Measurements from ENCODE around the gene CHM. TPM values are rescaled to one million over a fixed set of nuclear protein-coding genes. Genes with fewer than 3 reads are reported as not detected.

CHM gene
- total and polyA plus RNA-seq, 10 of the 15 experiments (the other 5 are each of a cell fraction or from before 2014, with no cell fraction given): 4.8 to 19.0 (median 8.0) TPM

- no peak for FAIRE-seq
- POLR2A ChIA-PET: no interaction called here
- Histone ChIP-seq H4K20me1 (ENCODE audit: control insufficient read depth, insufficient read depth) (no peaks in the 10 kb centered on the region), H3K27ac (ENCODE audit: control insufficient read depth, insufficient read depth) (no peak overlapping the region), H2AFZ (ENCODE audit: control insufficient read depth, low read depth, low read length) (no peak overlapping the region), H3K4me1 (ENCODE audit: control insufficient read depth, insufficient read depth, low read length) (no peaks in the 10 kb centered on the region), H3K27me3 (replicated peaks in 1 of 2; ENCODE audit: control insufficient read depth in 2 of 2, insufficient read depth in 2 of 2, low read length in 1 of 2) (no peaks in the 10 kb centered on the region), H3K36me3 (ENCODE audit: control insufficient read depth in 2 of 2, insufficient read depth in 2 of 2, low read length in 1 of 2) (no peaks in the 10 kb centered on the region), H3K4me2 (ENCODE audit: control insufficient read depth, insufficient read depth) (no peak overlapping the region), H3K4me3 (no peak overlapping the region), H3K9me3 (replicated peaks; ENCODE audit: control insufficient read depth, insufficient read depth, low read length) (no peaks in the 10 kb centered on the region), H3K79me2 (ENCODE audit: control insufficient read depth, insufficient read depth, low read length) (no peaks in the 10 kb centered on the region), H3K9ac (ENCODE audit: control insufficient read depth, insufficient read depth, low read length) (no peak overlapping the region)
- in situ Hi-C loops (cut with MboI): no loop called here
- no TSS peak for BruUV-seq (replicated peaks)
- SMC1A ChIA-PET (ENCODE audit: uncharacterized antibody, unreplicated experiment): no interaction called here
- intact Hi-C loops (cut with micrococcal nuclease; ENCODE audit: unreplicated experiment): loop anchor here (10.0 kb wide), 1 partner anchor 205 kb away; no protein-coding TSS in a partner anchor
- no peak for TF ChIP-seq TAF1 (IDR thresholded peaks at IDR 0.05; ENCODE audit: borderline replicate concordance, low read depth, low read length)
- no peak for TF ChIP-seq IRF4 (IDR thresholded peaks at IDR 0.05; ENCODE audit: low read depth, low read length)
- TF ChIP-seq MLLT1 (IDR thresholded peaks at IDR 0.05): no peak
- no peak for TF ChIP-seq EZH2 (IDR thresholded peaks at IDR 0.05; ENCODE audit: borderline replicate concordance, control insufficient read depth, low read depth, low read length)
- no peak for TF ChIP-seq POLR2A (IDR thresholded peaks at IDR 0.05; ENCODE audit: low read depth, low read length)
- no peak for TF ChIP-seq FOXK2 (IDR thresholded peaks at IDR 0.05)
- no peak for TF ChIP-seq CBX5 (IDR thresholded peaks at IDR 0.05; ENCODE audit: low read depth)
- no peak for TF ChIP-seq LARP7 (IDR thresholded peaks at IDR 0.05)
- TF ChIP-seq PKNOX1 (IDR thresholded peaks at IDR 0.05): no peak
- CTCF ChIA-PET: no interaction called here
- RAD21 ChIA-PET (ENCODE audit: unreplicated experiment): no interaction called here
- DNase-seq (ENCODE audit: low read depth, low spot score): no peak
- no peak for ATAC-seq
Observed at GRCh38 chrX:85859426-85859825, 187.9 kb downstream of the CHM start.
